GM12878 (cell line): ENCODE data around the gene MPC1. TPM values are rescaled to one million over a fixed set of nuclear protein-coding genes. Genes with fewer than 3 reads are reported as not detected.

Source experiments
- ATAC-seq: fragments of 200-7000 bp; cut with Tn5 transposase; 3 replicates; pipeline ENCODE4 v1.9.1; 2020; ENCODE audit warnings: mild to moderate bottlenecking, moderate library complexity
- BruUV-seq: library from RNA; stranded (reverse); fragments of 400-500 nt; replicated peaks from 2 replicates; lab custom pipeline; 2021; lab: Mats Ljungman, UMichigan
- CTCF ChIA-PET: fragments of 300-600 bp; sonication (Branson Sonifier 250); formaldehyde crosslinking; extraction: SDS; loops from one replicate; lab custom pipeline; 2021; ENCODE audit warnings: inconsistent platforms; lab: Yijun Ruan, JAX
- POLR2A ChIA-PET: fragments of 350-600 bp; formaldehyde crosslinking; extraction: SDS; loops from one replicate; lab custom pipeline; 2021; ENCODE audit warnings: inconsistent platforms; lab: Charles Lee
- RAD21 ChIA-PET: fragments of 300-600 bp; sonication (Branson Sonifier 250); formaldehyde crosslinking; loops from one replicate; lab custom pipeline; 2023; ENCODE audit warnings: antibody characterized with exemption; ENCODE audit not compliant: unreplicated experiment; lab: Charles Lee
- SMC1A ChIA-PET: fragments of 300-600 bp; sonication (Branson Sonifier 250); formaldehyde crosslinking; loops from one replicate; lab custom pipeline; 2023; ENCODE audit not compliant: unreplicated experiment, uncharacterized antibody; lab: Charles Lee
- DNase-seq: peaks from one replicate; pipeline ENCODE4 v3.0.0-alpha.2; 2011; ENCODE audit warnings: low read depth, low spot score
- FAIRE-seq: peaks from 3 replicates; lab custom pipeline; 2011; peaks lifted over from hg19 to GRCh38; lab: Jason Lieb, UNC
- H2AFZ ChIP-seq: 2 replicates; pipeline ENCODE4 v1.6.0; 2011; ENCODE audit warnings: low read depth, low read length, control low read depth; ENCODE audit not compliant: control insufficient read depth
- H3K27ac ChIP-seq: 2 replicates; pipeline ENCODE4 v1.5.1; 2011; ENCODE audit warnings: control low read depth; ENCODE audit not compliant: control insufficient read depth, insufficient read depth
- H3K27me3 ChIP-seq, 2 experiments: replicated peaks in 1 of 2; 2 replicates each; pipeline versions ENCODE4 v1.6.0 to v1.6.1; 2011; ENCODE audit warnings: low read length in 1 of 2; ENCODE audit not compliant: control insufficient read depth in 2 of 2, insufficient read depth in 2 of 2
- H3K36me3 ChIP-seq, 2 experiments: 2 replicates each; pipeline ENCODE4 v1.5.1; 2011; ENCODE audit warnings: low read length in 1 of 2; ENCODE audit not compliant: control insufficient read depth in 2 of 2, insufficient read depth in 2 of 2
- H3K4me1 ChIP-seq: 2 replicates; pipeline ENCODE4 v1.6.1; 2011; ENCODE audit warnings: mild to moderate bottlenecking, low read length, moderate library complexity, mixed read lengths; ENCODE audit not compliant: control insufficient read depth, insufficient read depth
- H3K4me2 ChIP-seq: 2 replicates; pipeline ENCODE4 v1.6.0; 2011; ENCODE audit warnings: control low read depth; ENCODE audit not compliant: control insufficient read depth, insufficient read depth
- H3K4me3 ChIP-seq: fragments of 200-600 bp; sonication (generic); 2 replicates; pipeline ENCODE4 v1.5.1; 2016
- H3K79me2 ChIP-seq: 2 replicates; pipeline ENCODE4 v1.6.0; 2011; ENCODE audit warnings: low read length; ENCODE audit not compliant: control insufficient read depth, insufficient read depth
- H3K9ac ChIP-seq: 2 replicates; pipeline ENCODE4 v1.8.0; 2011; ENCODE audit warnings: low read length, control low read depth, mixed read lengths; ENCODE audit not compliant: control insufficient read depth, insufficient read depth
- H3K9me3 ChIP-seq: replicated peaks from 3 replicates; pipeline ENCODE4 v1.5.1; 2011; ENCODE audit warnings: mild to moderate bottlenecking, low read length; ENCODE audit not compliant: control insufficient read depth, insufficient read depth
- H4K20me1 ChIP-seq: 2 replicates; pipeline ENCODE4 v1.6.0; 2011; ENCODE audit not compliant: control insufficient read depth, insufficient read depth
- CBX5 ChIP-seq: sonication (generic); IDR thresholded peaks from 2 replicates; pipeline ENCODE4 v1.6.1; 2016; ENCODE audit warnings: low read depth, moderate library complexity, mild to moderate bottlenecking, inconsistent platforms
- CEBPB ChIP-seq, 2 experiments: fragments of 150-350 bp in 1 of 2; IDR thresholded peaks; 2 replicates each; pipeline ENCODE4 v1.6.1; 2012 to 2014; ENCODE audit warnings: low read depth in 2 of 2, low read length in 2 of 2, borderline replicate concordance in 1 of 2, inconsistent platforms in 1 of 2
- CHD2 ChIP-seq: IDR thresholded peaks from 2 replicates; pipeline ENCODE4 v1.6.1; 2011; ENCODE audit warnings: low read depth, low read length, improper control_type of control experiment, borderline replicate concordance
- CHD4 ChIP-seq: fragments of 200-600 bp; sonication (generic); IDR thresholded peaks from 2 replicates; pipeline ENCODE4 v1.6.1; 2016; ENCODE audit warnings: mild to moderate bottlenecking
- EED ChIP-seq: sonication (generic); IDR thresholded peaks from 2 replicates; pipeline ENCODE4 v1.6.1; 2016; ENCODE audit warnings: antibody characterized with exemption, low read depth
- FOXM1 ChIP-seq: IDR thresholded peaks from 2 replicates; pipeline ENCODE4 v1.6.1; 2012; ENCODE audit warnings: low read depth, mild to moderate bottlenecking, inconsistent platforms, low read length, moderate library complexity
- HDAC6 ChIP-seq: fragments of 200-600 bp; sonication (generic); IDR thresholded peaks from one replicate; pipeline ENCODE4 v1.8.0; 2017; ENCODE audit warnings: antibody characterized with exemption; ENCODE audit not compliant: unreplicated experiment
- KDM1A ChIP-seq: fragments of 200-600 bp; sonication (generic); IDR thresholded peaks from 2 replicates; pipeline ENCODE4 v1.6.1; 2016; ENCODE audit warnings: borderline replicate concordance
- MTA2 ChIP-seq: fragments of 450-650 bp; IDR thresholded peaks from 2 replicates; pipeline ENCODE4 v1.6.1; 2016; ENCODE audit warnings: low read depth, mild to moderate bottlenecking, moderate library complexity
- RAD51 ChIP-seq: fragments of 450-650 bp; IDR thresholded peaks from 2 replicates; pipeline ENCODE4 v1.6.1; 2016; ENCODE audit warnings: moderate library complexity, mild to moderate bottlenecking, inconsistent platforms
- RBBP5 ChIP-seq: fragments of 200-600 bp; sonication (generic); conservative IDR thresholded peaks from 2 replicates; pipeline ENCODE4 v1.6.1; 2016
- SREBF1 ChIP-seq: IDR thresholded peaks from 2 replicates; pipeline ENCODE4 v1.6.1; 2012; ENCODE audit warnings: mild to moderate bottlenecking, low read length
- STAT1 ChIP-seq: fragments of 450-650 bp; conservative IDR thresholded peaks from 2 replicates; pipeline ENCODE4 v1.6.1; 2014; ENCODE audit warnings: antibody characterized with exemption, mild to moderate bottlenecking
- STAT3 ChIP-seq: IDR thresholded peaks from 2 replicates; pipeline ENCODE4 v1.6.1; 2011; ENCODE audit warnings: low read depth, low read length, improper control_type of control experiment
- SUPT20H ChIP-seq: IDR thresholded peaks from 2 replicates; pipeline ENCODE4 v1.6.1; 2011; ENCODE audit warnings: low read depth, mild to moderate bottlenecking, low read length, moderate library complexity, borderline replicate concordance; ENCODE audit not compliant: control insufficient read depth
- ZSCAN29 ChIP-seq: fragments of 450-650 bp; IDR thresholded peaks from 2 replicates; pipeline ENCODE4 v1.6.1; 2017; ENCODE audit warnings: mild to moderate bottlenecking, moderate library complexity
- WGBS: methylation state at CpG from one replicate; pipeline ENCODE4 v1.1.6; 2016; ENCODE audit warnings: low lambda C conversion rate; ENCODE audit not compliant: insufficient replicate concordance, insufficient coverage; ENCODE audit errors: missing lambda C conversion rate; 5-methylcytosine and 5-hydroxymethylcytosine counted together
- in situ Hi-C: fragments of 300-500 bp; cut with MboI; formaldehyde crosslinking; loops from 9 replicates; pipeline ENCODE4 v1.14.3; 2018; ENCODE audit warnings: mixed read lengths
- intact Hi-C: fragments of 100-400 bp; cut with micrococcal nuclease; formaldehyde crosslinking; loops from one replicate; pipeline ENCODE4 v1.14.2; 2022; ENCODE audit not compliant: unreplicated experiment
- polyA plus RNA-seq, 11 experiments: library from polyadenylated mRNA; depleted of rRNA in 4 of 11; unstranded in 6 of 11; stranded (reverse) in 5 of 11; fragments of >200 nt; fragmentation: Nextera tagmentation in 4 of 11; fragmentation: Illumina TruSeq in 1 of 11; extraction: Ambion mirVana in 4 of 11; extraction: Trizol in 1 of 11; gene quantifications; 1 replicate in 1 of 11; 2 replicates in 10 of 11; pipeline versions ENCODE4 v1.2.1 to v1.2.3, GENCODE V29; 2011 to 2016; ENCODE audit warnings: inconsistent platforms in 2 of 11, missing spikeins in 2 of 11, low read depth in 1 of 11
- total RNA-seq, 4 experiments: library from RNA; depleted of rRNA in 3 of 4; stranded (reverse); fragments of >200 nt in 3 of 4; fragmentation: Illumina TruSeq in 1 of 4; extraction: Trizol in 1 of 4; gene quantifications; 2 replicates each; pipeline versions ENCODE4 v1.2.1 to v1.2.3, GENCODE V29; 2013 to 2021
- TF ChIP-seq, protein P1 (sequence below): IDR thresholded peaks from 2 replicates; pipeline ENCODE4 v1.6.1; 2012; ENCODE audit warnings: low read depth, low read length, improper control_type of control experiment
- TF ChIP-seq, protein P2 (sequence below): fragments of 450-650 bp; IDR thresholded peaks from 2 replicates; pipeline ENCODE4 v1.6.1; 2014; ENCODE audit warnings: mild to moderate bottlenecking
- TF ChIP-seq, protein P3 (sequence below), 3 experiments: IDR thresholded peaks in 2 of 3; conservative IDR thresholded peaks in 1 of 3; 2 replicates each; pipeline ENCODE4 v1.5.1; 2011; ENCODE audit warnings: low read depth in 3 of 3, low read length in 3 of 3, mild to moderate bottlenecking in 3 of 3, control low read depth in 2 of 3, moderate library complexity in 2 of 3, inconsistent platforms in 1 of 3, mixed read lengths in 1 of 3; ENCODE audit not compliant: control insufficient read depth in 2 of 3, insufficient read depth in 1 of 3; ENCODE audit errors: extremely low read depth in 1 of 3

Gene MPC1
- total and polyA plus RNA-seq, 10 of the 15 experiments (the other 5 are each of a cell fraction or from before 2014, with no cell fraction given) = 53.2 to 177 (median 78.8) TPM

DNA sequence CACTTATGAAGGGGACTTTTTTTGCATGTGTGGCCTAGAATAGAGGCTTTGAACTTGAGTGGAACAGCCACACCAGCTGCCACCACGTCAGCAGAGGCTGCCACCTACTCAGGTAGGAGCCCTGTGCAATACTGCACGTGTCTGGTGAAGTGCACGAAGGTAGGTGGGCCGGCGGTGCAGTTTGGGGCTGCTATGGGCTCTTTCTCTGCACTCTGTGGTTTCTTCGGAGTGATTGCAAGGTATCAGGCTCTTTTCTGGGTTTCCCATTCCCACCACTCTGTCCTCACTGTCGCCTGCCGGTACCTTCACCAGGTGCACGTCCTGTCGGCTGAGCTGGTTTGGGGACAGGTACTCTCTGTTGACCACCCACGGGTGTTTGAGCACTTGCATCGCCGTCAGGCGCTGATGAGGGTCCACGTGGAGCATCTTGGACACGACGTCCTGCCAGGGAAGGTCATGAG, 30.8 kb upstream of the MPC1 start:
- H3K36me3 ChIP-seq = no peaks in the 10 kb centered on the region
- H3K27ac ChIP-seq = no peak overlapping the region
- in situ Hi-C loops = no loop called here
- intact Hi-C loops = no loop called here
- TF ChIP-seq CEBPB (IDR thresholded peaks at IDR 0.05; ENCODE audit: borderline replicate concordance in 1 of 2, low read depth in 2 of 2, low read length in 2 of 2) (no peak), RAD51 (no peak), SUPT20H (no peak), SREBF1 (no peak), HDAC6 (no peak), KDM1A (no peak), STAT1 (no peak), MTA2 (no peak), FOXM1 (no peak), CHD4 (no peak), RBBP5 (no peak), CBX5 (no peak), STAT3 (no peak), CHD2 (no peak), EED (no peak), ZSCAN29 (no peak)
- TF ChIP-seq, protein P1, sequence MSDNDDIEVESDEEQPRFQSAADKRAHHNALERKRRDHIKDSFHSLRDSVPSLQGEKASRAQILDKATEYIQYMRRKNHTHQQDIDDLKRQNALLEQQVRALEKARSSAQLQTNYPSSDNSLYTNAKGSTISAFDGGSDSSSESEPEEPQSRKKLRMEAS = no peak
- TF ChIP-seq, protein P2, sequence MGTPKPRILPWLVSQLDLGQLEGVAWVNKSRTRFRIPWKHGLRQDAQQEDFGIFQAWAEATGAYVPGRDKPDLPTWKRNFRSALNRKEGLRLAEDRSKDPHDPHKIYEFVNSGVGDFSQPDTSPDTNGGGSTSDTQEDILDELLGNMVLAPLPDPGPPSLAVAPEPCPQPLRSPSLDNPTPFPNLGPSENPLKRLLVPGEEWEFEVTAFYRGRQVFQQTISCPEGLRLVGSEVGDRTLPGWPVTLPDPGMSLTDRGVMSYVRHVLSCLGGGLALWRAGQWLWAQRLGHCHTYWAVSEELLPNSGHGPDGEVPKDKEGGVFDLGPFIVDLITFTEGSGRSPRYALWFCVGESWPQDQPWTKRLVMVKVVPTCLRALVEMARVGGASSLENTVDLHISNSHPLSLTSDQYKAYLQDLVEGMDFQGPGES = no peak
- TF ChIP-seq, protein P3, sequence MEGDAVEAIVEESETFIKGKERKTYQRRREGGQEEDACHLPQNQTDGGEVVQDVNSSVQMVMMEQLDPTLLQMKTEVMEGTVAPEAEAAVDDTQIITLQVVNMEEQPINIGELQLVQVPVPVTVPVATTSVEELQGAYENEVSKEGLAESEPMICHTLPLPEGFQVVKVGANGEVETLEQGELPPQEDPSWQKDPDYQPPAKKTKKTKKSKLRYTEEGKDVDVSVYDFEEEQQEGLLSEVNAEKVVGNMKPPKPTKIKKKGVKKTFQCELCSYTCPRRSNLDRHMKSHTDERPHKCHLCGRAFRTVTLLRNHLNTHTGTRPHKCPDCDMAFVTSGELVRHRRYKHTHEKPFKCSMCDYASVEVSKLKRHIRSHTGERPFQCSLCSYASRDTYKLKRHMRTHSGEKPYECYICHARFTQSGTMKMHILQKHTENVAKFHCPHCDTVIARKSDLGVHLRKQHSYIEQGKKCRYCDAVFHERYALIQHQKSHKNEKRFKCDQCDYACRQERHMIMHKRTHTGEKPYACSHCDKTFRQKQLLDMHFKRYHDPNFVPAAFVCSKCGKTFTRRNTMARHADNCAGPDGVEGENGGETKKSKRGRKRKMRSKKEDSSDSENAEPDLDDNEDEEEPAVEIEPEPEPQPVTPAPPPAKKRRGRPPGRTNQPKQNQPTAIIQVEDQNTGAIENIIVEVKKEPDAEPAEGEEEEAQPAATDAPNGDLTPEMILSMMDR (IDR thresholded peaks at IDR 0.05 in 2 of 3, conservative IDR thresholded peaks at IDR 0.05 in 1 of 3; ENCODE audit: control insufficient read depth in 2 of 3, extremely low read depth in 1 of 3, insufficient read depth in 1 of 3, low read depth in 3 of 3, low read length in 3 of 3) = no peak
- H3K4me3 ChIP-seq = no peak overlapping the region
- DNase-seq = no peak
- no peak overlapping the region for H3K9ac ChIP-seq
- POLR2A ChIA-PET = no interaction called here
- H4K20me1 ChIP-seq = no peaks in the 10 kb centered on the region; the same call in 1 of the 2 replicates
- RAD21 ChIA-PET = no interaction called here
- BruUV-seq = no TSS peak
- SMC1A ChIA-PET = no interaction called here
- no peak overlapping the region for H3K4me2 ChIP-seq
- no peak overlapping the region for H2AFZ ChIP-seq
- ATAC-seq = no peak
- CTCF ChIA-PET = no interaction called here
- no peaks in the 10 kb centered on the region; the same call in 2 of the 3 replicates for H3K9me3 ChIP-seq
- H3K4me1 ChIP-seq = peaks cover 6% of the 10 kb centered on the region
- H3K27me3 ChIP-seq = no peaks in the 10 kb centered on the region
- 50% methylated on average over 17 of the region's 17 CpGs for WGBS
- H3K79me2 ChIP-seq = no peaks in the 10 kb centered on the region
- FAIRE-seq = no peak
